ENCODE data around the gene CCNE1.
"Not testable (repeated sequence)": the region's sequence is repeated elsewhere in the genome, so short reads cannot be mapped to it uniquely, and the experiment has no call there.

Gene CCNE1

DNA sequence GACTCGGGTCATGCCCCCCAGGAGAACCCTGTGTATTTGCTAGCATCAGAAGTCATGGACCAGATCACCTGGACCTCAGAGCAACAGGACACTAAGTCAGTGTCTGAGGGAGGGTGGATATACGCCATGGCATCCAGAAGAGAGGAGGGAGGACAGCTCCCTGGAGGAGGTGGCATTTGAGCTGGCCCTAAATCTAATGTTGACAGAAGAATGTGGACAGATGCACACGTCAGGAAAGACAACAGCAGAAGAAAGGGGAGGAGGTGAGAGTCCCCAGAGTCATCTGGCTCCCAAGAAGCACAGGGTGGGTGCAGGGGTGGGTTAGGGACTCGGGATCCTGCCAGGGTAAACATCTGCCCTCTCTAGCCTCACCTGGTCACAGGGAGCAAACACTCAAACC is 24.5 kb upstream of the CCNE1 start:
- DNase-seq (ENCODE audit: low read depth): no peak

DNA sequence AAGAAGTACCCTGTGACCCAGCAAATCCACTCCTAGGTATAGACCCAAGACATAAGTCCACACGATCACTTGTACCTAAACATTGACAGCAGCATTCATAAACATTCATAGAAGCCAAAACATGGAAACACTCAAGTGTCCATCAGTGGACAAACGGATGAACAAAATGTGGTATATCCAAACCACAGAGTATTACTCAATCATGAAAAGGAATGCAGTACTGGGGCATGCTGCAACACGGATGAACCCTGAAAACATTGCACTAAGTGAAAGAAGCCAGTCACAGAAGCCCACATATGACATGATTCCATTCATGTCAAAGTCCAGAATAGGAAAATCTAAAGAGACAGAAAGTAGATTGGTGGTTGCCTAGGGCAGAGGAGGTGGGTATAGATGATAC is 22.8 kb upstream of the CCNE1 start:
- DNase-seq (ENCODE audit: low read depth): no peak

DNA sequence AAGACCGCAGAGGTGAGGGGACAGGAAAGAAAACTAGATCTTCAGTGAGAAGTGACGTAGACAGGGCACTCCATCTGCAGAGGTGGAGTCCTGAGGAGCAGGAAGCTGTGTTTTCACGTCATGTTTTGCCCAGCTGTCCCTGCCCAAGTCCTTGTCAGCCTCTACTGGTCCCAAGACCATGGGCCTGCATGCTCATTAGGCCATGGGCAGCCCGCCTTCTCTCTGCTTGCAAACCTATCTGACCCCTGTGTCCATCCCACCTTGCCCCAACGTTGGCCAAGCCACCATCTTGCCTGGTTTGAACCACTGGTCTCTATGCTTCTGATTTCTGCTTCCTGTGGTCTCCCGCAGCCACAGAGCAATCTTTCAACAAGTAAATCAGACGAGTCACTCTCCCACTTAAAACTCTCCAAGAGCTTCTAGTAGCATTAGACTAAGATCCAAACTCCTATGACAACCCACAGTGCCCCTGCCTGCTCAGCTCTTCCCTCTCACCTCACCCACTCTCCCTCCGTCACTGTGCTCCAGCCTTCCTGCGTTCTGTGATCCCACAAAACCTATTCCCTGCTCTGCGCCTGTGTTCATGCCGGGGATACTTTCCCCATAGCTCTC is 18.6 kb upstream of the CCNE1 start:
- DNase-seq (ENCODE audit: low read depth): no peak

DNA sequence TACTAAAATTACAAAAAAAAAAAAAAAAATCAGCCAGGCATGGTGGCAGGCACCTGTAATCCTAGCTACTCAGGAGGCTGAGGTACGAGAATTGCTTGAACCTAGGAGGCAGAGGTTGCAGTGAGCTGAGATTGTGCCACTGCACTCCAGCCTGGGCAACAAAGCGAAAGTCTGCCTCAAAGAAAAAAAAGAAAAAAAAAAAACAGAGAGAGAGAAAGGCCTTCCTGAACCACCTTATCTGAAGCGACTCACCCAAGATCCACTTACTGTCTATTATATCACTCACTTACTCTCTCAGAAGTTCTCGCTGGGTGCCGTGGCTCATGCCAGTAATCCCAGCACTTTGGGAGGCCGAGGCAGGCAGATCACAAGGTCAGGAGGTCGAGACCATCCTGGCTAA is 17.3 kb upstream of the CCNE1 start:
- not testable (repeated sequence) for DNase-seq (ENCODE audit: low read depth)

DNA sequence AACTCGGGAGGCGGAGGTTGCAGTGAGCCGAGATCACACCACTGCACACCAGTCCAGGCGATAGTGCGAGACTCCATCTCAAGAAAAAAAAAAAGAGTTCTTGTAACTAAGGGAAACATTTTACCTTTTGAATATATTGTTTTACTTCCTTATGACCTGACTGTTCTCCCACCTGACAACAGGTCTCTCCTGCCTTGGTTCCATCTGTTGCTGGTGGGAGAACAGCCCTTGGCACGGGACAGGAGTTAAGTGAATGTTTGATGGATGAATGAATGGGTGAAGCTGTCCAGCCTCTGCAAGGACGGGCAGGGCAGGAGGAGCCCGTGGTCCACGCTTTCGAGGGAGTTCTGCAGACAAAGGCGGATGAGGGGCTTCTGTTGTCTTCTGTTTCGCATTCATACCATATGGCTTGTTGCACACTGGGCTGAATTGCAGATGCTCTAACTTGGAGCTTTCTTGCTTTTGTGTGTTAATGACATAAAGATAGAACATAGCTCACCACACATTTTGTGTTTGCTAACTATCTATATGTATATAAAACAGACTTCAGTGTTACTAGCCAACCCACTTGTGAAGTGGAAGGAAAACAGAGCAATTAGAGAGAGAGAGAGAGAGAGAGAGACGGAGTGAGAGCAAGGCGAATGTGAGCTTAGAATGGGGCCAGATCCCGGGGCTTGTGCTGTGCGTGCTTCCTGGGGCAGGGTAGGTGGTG is 16.2 kb upstream of the CCNE1 start:
- DNase-seq (ENCODE audit: low read depth): no peak

DNA sequence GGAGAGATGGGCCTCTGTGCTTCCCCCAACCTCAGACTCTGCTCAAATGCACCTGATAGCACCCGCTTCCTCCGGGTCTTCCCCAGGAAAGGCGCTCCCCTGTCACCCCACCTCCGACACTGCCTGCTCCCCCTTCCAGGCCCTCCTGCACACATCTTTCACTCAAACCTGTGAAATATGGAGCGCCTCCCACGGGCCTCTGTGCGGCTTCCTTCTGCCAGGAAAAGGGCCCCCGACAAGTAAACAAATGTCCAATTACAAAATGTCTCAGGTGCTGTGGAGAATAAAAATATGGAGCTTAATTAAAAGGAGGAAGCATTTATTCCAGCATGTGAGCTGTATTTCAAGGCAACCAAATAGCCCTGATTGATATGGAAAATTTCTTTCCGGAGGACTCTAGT is 15.6 kb upstream of the CCNE1 start:
- DNase-seq (ENCODE audit: low read depth): no peak

DNA sequence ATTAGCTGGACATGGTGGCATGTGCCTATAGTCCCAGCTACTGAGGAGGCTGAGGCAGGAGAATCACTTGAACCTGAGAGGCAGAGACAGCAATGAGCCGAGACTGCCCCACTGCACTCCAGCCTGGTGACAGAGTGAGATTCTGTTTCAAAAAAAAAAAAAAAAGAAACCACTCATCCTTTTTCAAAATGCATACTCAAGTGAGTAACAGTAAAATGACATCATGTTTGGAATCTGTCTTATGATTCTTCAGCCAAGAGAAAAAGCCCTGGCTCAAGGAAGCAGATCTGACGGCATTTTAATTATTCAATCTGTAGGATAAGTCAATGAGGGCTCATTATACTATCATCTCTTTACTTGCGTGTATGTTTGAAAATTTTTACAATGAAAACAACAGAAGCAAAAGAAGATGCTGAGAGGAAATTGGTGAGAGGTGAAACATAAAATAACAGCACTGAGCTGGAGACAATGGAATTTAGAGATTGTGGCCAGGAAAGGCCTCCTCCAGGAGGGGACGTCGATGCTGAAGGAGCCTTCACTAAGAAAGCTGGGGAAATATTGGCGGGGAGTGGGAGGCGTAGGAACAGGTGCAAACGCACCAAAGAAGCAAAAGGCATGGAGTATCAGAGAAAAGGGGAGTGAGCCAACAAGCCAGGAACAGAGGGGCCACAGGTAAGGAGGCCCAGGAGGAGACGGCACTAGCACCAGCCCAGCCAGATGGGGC is 12.9 kb upstream of the CCNE1 start:
- DNase-seq (ENCODE audit: low read depth): no peak

DNA sequence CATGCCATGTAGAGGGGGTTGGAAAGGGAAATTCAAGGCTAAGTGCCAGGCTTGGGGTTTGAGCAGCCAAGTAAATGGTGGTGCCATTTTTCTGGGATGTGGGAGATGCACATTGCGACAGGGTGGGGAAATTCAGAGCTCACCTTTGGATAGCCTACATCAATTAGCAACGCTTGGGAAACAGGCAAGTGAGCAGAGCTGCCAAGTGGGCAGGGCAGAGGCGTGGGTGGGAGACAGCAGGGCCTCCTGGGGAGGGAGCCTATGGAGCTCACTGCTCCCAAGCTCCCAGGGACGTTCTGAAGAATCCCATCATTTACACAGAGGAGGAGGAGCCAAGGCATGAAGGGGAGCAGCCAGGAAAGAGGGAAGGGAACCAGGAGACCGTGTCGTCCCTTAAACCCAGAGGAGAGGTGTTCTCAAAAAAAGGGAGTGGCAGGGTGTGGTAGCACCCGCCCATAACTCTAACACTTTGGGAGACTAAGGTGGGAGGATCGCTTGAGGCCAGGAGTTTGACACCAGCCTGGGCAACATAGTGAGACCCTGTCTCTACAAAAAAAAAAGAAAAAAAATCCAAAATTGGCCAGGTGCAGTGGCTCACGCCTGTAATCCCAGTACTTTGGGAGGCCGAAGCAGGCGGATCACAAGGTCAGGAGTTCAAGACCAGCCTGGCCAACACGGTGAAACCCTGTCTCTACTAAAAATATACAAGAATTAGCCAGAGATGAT is 11.5 kb upstream of the CCNE1 start:
- no peak for DNase-seq (ENCODE audit: low read depth)

DNA sequence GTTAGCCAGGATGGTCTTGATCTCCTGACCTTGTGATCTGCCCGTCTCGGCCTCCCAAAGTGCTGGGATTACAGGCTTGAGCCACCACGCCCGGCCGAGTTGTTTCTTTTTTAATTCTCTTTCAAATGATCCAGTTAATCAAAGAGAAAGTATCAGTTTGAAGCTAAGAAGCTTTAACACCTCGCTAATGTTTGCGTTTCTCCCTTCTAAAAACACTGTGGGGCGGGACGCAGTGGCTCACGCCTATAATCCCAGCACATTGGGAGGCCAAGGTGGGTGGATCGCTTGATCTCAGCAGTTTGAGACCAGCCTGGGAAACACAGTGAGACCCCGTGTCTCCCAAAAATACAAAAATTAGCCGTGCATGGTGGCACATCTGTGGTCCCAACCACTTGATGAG is 7.8 kb upstream of the CCNE1 start:
- not testable (repeated sequence) for DNase-seq (ENCODE audit: low read depth)

DNA sequence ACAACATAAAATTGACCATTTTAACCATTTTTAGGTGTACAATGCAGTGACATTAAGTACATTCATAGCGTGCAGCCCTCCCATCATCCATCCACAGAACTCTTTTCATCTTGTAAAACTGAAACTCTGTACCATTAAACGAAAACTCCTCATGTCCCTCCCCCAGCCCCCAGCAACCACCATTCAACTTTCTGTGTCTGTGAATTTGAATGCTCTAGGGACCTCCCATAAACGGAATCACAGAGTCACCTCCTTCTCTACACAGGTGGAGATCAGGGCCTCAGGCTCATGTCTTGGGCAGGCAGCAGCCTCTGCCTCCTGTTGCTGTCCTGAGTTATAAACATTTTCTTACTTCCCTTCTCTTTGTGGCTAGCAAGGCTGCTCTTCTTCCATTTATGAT is 7.3 kb upstream of the CCNE1 start:
- no peak for DNase-seq (ENCODE audit: low read depth)

DNA sequence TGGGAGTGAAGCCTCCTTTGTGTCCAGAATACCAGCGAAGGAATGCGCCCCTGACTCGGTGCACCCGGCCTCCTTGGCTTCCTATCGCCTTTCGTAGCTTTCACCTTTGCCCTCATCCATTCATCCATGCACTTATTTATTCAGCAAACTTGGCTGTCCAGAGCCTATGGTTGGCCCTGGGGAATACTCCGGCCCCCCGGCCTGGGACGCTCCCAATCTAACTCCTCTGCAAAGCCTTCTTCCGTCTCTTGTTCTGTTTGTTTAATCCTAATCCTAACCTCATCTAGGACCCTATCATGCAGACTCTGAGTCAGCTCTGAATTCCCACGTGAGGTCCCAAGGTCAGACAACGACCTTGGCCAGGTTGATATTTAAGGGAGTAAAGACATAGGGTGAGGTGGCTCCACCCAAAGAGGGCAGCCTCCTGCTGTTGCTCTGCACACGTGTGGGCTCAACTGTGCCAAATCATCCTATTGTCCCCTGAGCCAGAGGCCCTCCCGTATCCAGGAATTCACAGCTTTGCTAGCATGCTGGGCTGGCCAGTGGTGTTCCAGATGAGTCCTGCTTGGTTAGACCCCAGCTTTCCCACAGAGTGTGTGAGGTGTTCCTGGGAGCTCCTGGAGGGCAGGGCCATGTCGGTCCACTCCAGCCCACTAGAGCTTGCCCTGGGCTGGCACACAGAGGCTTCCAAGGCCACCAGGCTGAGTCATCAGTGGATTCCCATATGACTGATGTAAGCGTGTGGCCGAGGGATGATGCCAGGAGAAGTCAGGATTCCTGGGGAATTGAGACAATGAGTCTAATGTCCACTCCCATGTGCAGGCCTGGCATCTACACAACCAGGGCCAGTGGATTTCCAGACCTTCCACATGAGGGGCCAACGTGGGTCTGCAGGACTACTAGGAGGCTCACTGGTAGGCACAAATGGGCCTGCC is 6.5 kb upstream of the CCNE1 start:
- DNase-seq (ENCODE audit: low read depth): no peak

DNA sequence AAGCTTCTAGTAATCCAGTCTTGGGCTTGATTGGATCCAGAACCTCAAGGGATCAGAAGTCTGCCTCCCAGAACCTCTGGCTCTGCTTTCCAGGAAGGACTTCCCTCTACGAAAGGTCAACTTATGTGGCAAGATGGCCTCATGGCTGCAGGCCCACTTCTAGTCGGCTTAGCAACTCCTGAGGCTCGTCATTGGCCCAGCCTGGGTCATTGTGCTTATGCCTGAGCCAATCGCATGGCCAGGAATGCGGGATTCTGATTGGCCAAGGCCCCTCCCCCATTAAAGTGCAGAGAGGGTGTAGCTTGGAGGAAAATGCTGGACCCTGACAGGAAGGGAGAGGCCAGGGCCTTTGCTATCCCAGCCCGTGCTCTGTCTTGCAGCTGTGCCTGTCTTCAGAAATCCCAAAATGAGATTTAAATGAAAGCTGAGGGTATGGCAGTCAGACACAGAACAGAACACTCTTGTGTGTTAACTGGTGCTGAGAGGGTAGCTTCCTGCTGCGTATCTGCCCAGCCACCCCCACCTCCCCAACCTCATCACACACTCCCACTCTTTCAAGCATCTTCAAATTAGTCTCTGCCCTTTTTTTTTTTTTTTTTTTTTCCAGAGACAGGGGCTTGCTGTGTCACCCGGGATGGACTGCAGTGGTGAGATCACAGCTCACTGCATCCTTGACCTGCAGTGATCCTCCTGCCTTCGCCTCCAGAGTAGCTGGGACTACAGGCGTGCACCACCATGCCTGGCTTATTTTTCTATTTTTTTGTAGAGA is 5.5 kb upstream of the CCNE1 start:
- DNase-seq (ENCODE audit: low read depth): no peak

DNA sequence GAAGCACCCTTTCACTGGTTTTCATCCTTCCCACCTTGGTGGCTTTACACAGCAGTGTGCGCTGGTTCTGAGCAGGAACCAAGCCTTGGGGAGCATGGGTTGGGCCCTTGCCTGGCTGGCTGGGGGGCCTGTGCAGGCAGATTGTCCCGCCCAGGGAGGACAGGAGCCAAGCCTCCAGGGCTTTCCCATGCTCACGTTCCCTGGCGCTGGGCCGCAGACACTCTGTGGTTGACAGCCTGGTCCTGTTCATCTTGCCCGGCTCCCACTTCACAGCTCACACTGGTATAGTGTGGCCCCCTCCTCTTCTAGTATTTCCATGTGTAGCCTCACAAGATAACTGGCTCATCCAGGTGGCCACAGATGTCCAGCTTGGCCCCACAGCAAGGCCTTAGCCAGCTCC is 4.6 kb upstream of the CCNE1 start:
- no peak for DNase-seq (ENCODE audit: low read depth)

DNA sequence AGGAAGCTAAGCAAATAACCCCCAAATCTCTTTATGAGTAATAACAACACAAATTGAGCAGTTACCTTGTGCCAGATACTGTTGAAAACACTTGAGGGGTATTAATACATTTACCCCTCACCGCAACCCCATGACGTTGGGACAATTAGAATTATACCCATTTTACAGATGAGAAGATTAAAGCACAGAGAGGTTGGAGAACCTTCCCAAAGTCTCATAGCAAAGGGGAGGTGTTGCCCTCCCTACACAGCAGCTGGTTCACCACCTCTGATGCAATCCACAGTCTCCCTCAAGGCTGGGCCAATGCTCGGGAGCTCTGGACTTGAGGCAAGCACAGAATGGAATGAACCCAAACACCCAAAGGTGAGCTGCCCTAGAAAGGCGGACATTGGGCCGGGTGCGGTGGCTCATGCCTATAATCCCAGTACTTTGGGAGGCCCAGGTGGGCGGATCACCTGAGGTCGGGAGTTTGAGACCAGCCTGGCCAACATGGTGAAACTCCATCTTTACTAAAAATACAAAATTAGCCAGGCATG is 3.9 kb upstream of the CCNE1 start:
- DNase-seq (ENCODE audit: low read depth): no peak

DNA sequence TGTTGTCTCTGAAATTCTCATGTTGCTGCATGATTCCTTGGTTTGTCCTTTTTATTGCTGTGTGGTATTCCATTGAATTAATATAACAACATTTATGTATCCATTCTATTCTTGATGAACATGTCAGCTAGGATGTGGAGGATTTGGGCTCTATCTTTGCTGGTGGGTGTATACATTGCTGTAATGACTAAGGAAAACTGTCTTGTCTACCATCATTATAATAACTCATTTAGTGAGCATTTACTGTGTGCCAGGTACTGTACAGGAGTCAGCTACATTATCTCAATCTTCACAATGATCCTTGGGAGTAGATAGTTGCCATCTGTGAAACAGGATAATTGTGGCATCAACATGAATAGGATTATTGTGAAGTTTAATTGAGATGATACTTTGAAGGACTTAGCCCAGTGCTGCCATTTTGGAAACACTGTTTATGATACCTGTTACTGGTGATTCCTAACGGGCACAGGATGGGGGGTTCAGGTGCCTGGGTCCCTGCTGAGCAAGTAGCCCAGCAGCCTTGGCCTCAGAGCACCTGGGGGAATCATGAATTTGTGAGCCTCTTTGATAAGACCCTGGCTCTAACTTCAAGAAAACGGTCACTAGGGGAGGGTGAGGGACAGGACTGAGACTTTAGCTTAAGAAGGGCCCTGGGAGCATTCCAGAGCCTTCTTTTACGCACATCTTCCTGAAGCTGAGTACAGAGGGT is 1.8 kb upstream of the CCNE1 start:
- DNase-seq (ENCODE audit: low read depth): no peak

DNA sequence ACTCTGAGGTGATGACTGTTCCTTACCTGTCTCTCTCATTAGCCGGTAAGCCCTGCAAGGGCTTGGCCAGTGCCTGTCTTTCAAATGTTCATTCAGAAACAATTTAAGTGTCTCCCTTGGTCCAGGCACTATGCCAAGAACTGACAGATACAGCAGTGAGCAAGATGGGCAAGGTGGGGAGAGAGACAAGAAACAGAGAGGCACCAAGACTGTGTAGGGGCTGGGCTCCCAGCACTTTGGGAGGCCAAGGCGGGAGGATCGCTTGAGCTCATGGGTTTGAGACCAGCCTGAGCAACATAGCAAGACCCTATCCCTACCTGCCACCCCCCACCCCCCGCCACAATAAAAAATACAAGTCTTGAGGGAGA is 1.3 kb upstream of the CCNE1 start:
- no peak for DNase-seq (ENCODE audit: low read depth)

DNA sequence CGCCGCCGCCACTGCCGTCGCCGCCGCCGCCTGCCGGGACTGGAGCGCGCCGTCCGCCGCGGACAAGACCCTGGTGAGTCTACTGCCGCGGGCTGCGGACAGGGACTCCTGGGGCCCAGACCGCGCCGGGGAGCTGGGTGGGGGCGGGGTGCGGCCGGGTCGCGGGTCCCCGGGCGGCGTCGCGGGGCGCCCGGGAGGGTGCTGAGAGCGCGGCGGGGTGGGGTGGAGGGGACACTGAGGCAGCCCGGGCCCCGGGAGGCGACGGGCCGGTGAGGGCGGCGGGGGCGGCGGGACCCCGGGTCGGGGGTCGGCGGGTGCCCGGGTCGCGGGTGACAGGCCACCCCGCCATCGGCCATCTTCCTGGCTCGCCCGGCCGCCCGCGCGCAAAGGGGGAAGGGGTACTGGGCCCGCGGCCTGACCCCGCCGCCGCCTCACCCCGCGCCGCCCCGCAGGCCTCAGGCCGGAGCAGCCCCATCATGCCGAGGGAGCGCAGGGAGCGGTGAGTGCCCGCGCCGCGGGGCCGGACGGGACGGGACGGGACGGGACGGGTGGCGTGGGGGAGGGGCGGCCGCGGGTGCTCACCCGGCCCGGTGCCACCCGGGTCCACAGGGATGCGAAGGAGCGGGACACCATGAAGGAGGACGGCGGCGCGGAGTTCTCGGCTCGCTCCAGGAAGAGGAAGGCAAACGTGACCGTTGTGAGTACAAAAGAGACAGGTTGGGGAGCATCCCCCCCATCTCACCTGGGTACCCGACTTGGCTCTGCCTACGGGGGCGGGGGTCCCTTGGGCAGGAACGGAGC is 489 bp downstream of the CCNE1 start:
- no peak for DNase-seq (ENCODE audit: low read depth)

DNA sequence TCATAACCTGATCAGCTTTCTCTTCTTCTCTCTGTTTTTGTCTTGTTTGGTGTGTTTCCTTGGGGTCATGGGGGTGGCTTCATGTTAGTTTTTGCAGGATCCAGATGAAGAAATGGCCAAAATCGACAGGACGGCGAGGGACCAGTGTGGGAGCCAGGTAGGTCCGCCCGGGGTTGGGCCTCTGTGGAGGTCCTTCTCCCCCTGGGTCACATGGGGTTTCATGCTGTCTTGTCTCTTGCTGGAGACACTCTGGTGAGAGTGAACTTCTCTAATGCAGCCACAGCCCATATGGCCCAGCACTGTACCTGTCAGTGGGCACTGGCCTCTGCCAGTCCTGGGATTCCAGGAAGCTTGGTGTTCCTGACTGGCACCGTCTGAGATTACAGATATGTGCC is 1.1 kb downstream of the CCNE1 start:
- no peak for DNase-seq (ENCODE audit: low read depth)

DNA sequence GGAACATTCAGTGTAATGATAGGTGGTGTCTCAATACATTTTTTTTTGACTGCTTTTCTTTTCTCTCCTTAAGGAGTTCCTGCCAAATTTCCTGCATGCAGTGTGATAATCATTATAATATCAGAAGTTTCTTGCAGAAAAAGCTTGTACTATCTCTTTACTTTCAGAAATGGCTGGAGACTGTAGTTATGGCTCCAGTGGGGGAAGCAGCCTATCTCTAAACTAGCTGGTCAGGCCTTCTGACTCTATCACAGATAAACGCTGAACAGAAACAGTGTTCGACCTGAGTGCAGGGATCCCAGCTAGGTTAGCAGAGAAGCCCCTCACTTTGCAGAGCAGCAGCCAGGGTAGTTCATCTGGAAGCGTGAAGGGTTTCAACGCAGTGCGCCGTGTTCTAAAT is 1.9 kb downstream of the CCNE1 start:
- DNase-seq (ENCODE audit: low read depth): no peak

Data from stimulated activated CD8-positive, alpha-beta memory T cell treated with anti-CD3 and anti-CD28 coated beads, Interleukin-12 subunit alpha, Interleukin-12 subunit beta, amount 100 ng/mL, for 1 hour (primary cell).